Esophagus squamous epithelium (tissue), 4 donors: ENCODE measurements around the gene EML1.

ENCODE experiments used
- CTCF ChIP-seq, 6 experiments: fragments of 450-650 bp in 4 of 6; fragments of 200-600 bp in 2 of 6; sonication (generic) in 2 of 6; IDR thresholded peaks; one replicate each; pipeline ENCODE4 v1.5.1; 2016 to 2019; ENCODE audit warnings: antibody characterized with exemption in 6 of 6, mild to moderate bottlenecking in 4 of 6, moderate library complexity in 4 of 6
- POLR2A ChIP-seq, 4 donors: fragments of 450-650 bp; IDR thresholded peaks; one replicate each; pipeline ENCODE4 v1.6.1; 2017; ENCODE audit warnings: antibody characterized with exemption in 4 of 4, mild to moderate bottlenecking in 4 of 4, moderate library complexity in 3 of 4

DNA sequence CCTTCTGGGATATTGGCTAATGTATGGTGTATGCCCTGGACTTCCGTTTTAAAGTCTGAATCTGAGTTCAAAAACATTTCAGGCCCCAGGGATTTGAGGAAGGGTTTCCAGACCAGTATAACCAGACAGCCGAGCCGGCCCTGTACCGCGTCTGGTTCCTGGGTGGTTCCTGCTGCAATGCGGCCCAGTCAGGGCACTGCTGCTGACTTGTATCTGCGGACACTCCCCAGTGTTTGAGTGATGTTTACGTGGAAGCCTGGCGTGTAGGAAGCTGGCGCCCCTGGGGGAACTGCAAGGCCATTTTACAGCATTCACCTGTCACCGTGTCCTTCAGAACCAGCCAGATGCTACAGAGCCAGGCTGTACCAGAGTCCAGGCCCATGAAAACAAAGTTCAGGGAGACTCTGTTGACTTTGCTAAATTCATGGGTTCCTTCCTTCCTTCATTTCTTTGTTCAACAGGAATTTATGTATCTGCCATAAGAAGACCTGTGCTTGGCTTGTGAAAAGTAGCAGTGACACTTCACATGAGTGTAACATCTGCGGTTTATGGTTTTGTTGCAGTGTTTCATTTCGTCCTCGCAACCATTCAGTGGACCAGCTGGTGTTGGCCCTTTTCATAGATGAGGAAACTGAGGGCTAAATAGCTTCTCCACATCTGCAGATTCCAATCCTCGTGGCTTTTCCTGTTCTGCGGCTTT is 16.8 kb downstream of the EML1 start:
- TF ChIP-seq CTCF (IDR thresholded peaks at IDR 0.05) (no peak), POLR2A (IDR thresholded peaks at IDR 0.05) (no peak)
